CD4-positive, alpha-beta T cell (primary cell): Measurements from ENCODE around the gene SUPT20HL1. TPM values are rescaled to one million over a fixed set of nuclear protein-coding genes. Genes with fewer than 3 reads are reported as not detected.
"Not testable (repeated sequence)": the region's sequence is repeated elsewhere in the genome, so short reads cannot be mapped to it uniquely, and the experiment has no call there.

Experiments used
- ATAC-seq: fragments of 200-7000 bp; cut with Tn5 transposase; one replicate; pipeline ENCODE4 v1.10.0; 2022; ENCODE audit warnings: mild to moderate bottlenecking; ENCODE audit not compliant: poor library complexity
- CTCF ChIA-PET: fragments of 350-600 bp; sonication (Branson Sonifier 250); formaldehyde crosslinking; loops from one replicate; lab custom pipeline; 2021; ENCODE audit warnings: antibody characterized with exemption, inconsistent platforms; lab: Charles Lee
- POLR2A ChIA-PET: fragments of 350-600 bp; sonication (Branson Sonifier 250); formaldehyde crosslinking; loops from one replicate; lab custom pipeline; 2021; ENCODE audit warnings: antibody characterized with exemption, inconsistent platforms; lab: Charles Lee
- DNase-seq, 14 experiments: peaks; one replicate each; pipeline ENCODE4 v3.0.0-alpha.2; 2013 to 2020; ENCODE audit warnings: mixed read lengths in 2 of 14
- H3K27ac ChIP-seq, 2 donors: one replicate each; pipeline versions ENCODE4 v1.5.1 to v1.7.0; 2013; ENCODE audit warnings: low read length in 2 of 2, low read depth in 1 of 2, mild to moderate bottlenecking in 1 of 2
- H3K27me3 ChIP-seq, 2 experiments: 1 replicate in 1 of 2; 2 replicates in 1 of 2; pipeline versions ENCODE4 v1.6.1 to v1.7.0; 2013; ENCODE audit warnings: low read length in 2 of 2, control low read depth in 1 of 2, mild to moderate bottlenecking in 1 of 2, moderate library complexity in 1 of 2; ENCODE audit not compliant: insufficient read depth in 2 of 2, control insufficient read depth in 1 of 2
- H3K36me3 ChIP-seq: one replicate; pipeline ENCODE4 v1.6.1; 2013; ENCODE audit warnings: low read length, control low read depth; ENCODE audit not compliant: insufficient read depth
- H3K4me1 ChIP-seq: one replicate; pipeline ENCODE4 v1.6.1; 2013; ENCODE audit warnings: low read length, control low read depth; ENCODE audit not compliant: insufficient read depth
- H3K4me3 ChIP-seq: one replicate; pipeline ENCODE4 v1.5.1; 2013; ENCODE audit warnings: mild to moderate bottlenecking, low read length, moderate library complexity
- H3K9me3 ChIP-seq, 2 experiments: 1 replicate in 1 of 2; 2 replicates in 1 of 2; pipeline versions ENCODE4 v1.6.1 to v1.7.0; 2013; ENCODE audit warnings: low read length in 2 of 2, mild to moderate bottlenecking in 2 of 2, control low read depth in 1 of 2, moderate library complexity in 1 of 2; ENCODE audit not compliant: control insufficient read depth in 1 of 2, insufficient read depth in 1 of 2
- H3K27ac Mint-ChIP-seq: one replicate; pipeline ENCODE4 v1.8.0; 2020; ENCODE audit warnings: mixed read lengths
- H3K27me3 Mint-ChIP-seq: one replicate; pipeline ENCODE4 v1.8.0; 2021; ENCODE audit warnings: mixed read lengths
- H3K36me3 Mint-ChIP-seq: one replicate; pipeline ENCODE4 v1.8.0; 2021; ENCODE audit warnings: low read depth, mixed read lengths
- H3K4me1 Mint-ChIP-seq: one replicate; pipeline ENCODE4 v1.8.0; 2021; ENCODE audit warnings: low read depth, mixed read lengths
- H3K4me3 Mint-ChIP-seq: one replicate; pipeline ENCODE4 v1.8.0; 2020; ENCODE audit warnings: mild to moderate bottlenecking, mixed read lengths
- H3K9me3 Mint-ChIP-seq: one replicate; pipeline ENCODE4 v1.8.0; 2020; ENCODE audit warnings: mixed read lengths
- intact Hi-C, 2 experiments: fragments of 100-400 bp; cut with DNase I in 1 of 2; cut with micrococcal nuclease in 1 of 2; formaldehyde crosslinking; loops; one replicate each; pipeline versions ENCODE4 v1.15.1 to v1.9.0; 2023 to 2025; cut with DNase I, micrococcal nuclease
- total RNA-seq, 174 experiments: library from RNA in 2 of 174; stranded (reverse) in 2 of 174; gene quantifications; one replicate each; pipeline ENCODE4 v1.2.3 and lab custom pipeline; 2021 to 2026
- TF ChIP-seq, protein P1 (sequence below): fragments of 200-600 bp; IDR thresholded peaks from one replicate; pipeline ENCODE4 v1.8.0; 2022; ENCODE audit warnings: antibody characterized with exemption, mild to moderate bottlenecking

Gene SUPT20HL1
- total RNA-seq, 2 experiments from 2014 or later, result not detected

DNA sequence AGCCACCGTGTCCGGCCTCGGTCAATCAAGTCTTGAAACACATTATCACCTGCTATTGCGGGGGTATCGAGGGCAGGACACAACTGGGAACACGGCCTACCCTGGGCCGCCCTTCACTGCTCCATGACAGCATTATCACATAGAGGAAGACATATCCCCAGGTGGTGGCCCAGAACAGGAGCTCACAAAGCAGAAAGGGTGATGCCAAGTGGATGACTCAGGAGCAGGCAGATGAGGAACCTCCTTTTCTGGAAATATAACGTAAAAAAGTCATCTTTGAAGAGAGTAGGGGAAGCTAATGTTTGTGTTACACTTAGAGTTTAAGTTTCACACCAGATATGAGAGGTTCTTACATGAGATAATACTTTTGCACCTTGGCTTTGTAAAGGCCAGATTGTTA lies 5.3 kb upstream of the SUPT20HL1 start:
- no peaks in the 10 kb centered on the region for H3K27me3 Mint-ChIP-seq
- ChIA-PET CTCF (no interaction called here), POLR2A (no interaction called here)
- Histone ChIP-seq H3K9me3 (no peaks in the 10 kb centered on the region), H3K4me3 (no peak overlapping the region), H3K36me3 (no peaks in the 10 kb centered on the region), H3K4me1 (no peaks in the 10 kb centered on the region), H3K27me3 (no peaks in the 10 kb centered on the region), H3K27ac (no peak overlapping the region)
- intact Hi-C loops, result no loop called here
- TF ChIP-seq, protein P1, sequence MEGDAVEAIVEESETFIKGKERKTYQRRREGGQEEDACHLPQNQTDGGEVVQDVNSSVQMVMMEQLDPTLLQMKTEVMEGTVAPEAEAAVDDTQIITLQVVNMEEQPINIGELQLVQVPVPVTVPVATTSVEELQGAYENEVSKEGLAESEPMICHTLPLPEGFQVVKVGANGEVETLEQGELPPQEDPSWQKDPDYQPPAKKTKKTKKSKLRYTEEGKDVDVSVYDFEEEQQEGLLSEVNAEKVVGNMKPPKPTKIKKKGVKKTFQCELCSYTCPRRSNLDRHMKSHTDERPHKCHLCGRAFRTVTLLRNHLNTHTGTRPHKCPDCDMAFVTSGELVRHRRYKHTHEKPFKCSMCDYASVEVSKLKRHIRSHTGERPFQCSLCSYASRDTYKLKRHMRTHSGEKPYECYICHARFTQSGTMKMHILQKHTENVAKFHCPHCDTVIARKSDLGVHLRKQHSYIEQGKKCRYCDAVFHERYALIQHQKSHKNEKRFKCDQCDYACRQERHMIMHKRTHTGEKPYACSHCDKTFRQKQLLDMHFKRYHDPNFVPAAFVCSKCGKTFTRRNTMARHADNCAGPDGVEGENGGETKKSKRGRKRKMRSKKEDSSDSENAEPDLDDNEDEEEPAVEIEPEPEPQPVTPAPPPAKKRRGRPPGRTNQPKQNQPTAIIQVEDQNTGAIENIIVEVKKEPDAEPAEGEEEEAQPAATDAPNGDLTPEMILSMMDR, result no peak
- H3K4me1 Mint-ChIP-seq, result no peaks in the 10 kb centered on the region
- no peak overlapping the region for H3K27ac Mint-ChIP-seq
- no peaks in the 10 kb centered on the region for H3K36me3 Mint-ChIP-seq
- no peak overlapping the region for H3K4me3 Mint-ChIP-seq
- DNase-seq (no peak), ATAC-seq (no peak)
- H3K9me3 Mint-ChIP-seq, result no peaks in the 10 kb centered on the region

DNA sequence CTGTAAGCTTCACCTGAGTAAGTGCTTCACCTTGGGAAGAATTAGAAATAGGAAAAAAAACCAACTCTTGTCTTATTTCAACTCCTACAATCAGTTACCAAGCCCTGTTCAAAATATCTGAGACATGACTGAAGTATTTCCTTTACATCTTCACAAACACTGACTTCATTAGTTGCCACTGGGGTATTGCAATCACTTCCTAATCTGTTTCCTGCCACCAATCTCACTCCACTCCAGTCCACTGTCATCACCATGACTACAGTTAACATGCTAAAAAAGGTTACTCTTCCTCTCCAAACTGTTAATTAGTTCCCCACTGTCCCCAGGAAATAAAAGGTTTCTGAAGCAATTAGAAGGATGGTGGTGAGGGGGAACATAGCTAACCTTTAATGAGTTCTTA lies 3.3 kb upstream of the SUPT20HL1 start:
- Mint-ChIP-seq H3K4me3 (no peak overlapping the region), H3K27ac (no peak overlapping the region), H3K9me3 (no peaks in the 10 kb centered on the region), H3K36me3 (no peaks in the 10 kb centered on the region), H3K27me3 (no peaks in the 10 kb centered on the region), H3K4me1 (no peaks in the 10 kb centered on the region)
- no peak overlapping the region for H3K4me3 ChIP-seq
- H3K36me3 ChIP-seq, result no peaks in the 10 kb centered on the region
- TF ChIP-seq, protein P1, result no peak
- DNase-seq, result no peak
- intact Hi-C loops, result no loop called here
- no peaks in the 10 kb centered on the region for H3K27me3 ChIP-seq
- H3K9me3 ChIP-seq, result no peaks in the 10 kb centered on the region
- ChIA-PET CTCF (no interaction called here), POLR2A (no interaction called here)
- H3K27ac ChIP-seq, result no peak overlapping the region
- ATAC-seq, result no peak
- no peaks in the 10 kb centered on the region for H3K4me1 ChIP-seq

DNA sequence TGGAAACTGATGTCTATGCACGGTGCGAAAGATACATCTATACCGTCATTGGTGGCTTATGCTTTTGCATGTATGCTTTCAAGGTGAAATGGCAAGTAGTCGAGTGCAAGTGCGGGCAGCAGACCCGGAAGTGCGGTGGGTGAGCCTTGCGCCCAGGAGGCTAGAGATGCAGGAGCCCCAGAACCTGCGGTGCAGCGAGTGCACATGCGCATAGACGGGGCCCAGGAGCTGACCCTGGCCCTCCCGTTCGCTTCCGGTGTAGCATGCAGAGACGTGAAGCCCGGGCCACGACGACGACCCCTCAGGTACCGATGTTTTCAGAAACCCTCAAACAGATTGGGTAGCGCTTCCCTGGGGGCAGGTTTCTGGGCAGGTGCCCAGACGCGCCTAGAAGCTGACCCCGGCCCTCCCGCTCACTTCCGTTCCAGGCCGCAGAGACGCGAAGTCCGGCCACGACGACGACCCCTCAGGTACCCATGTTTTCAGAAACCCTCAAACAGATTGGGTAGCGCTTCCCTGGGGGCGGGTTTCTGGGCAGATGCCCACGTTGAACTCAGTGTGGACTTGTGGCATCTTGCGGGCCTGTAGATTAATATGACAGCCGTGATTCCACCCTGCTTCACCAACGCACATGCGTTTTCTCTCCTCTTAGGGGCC lies 1.8 kb downstream of the SUPT20HL1 start:
- ATAC-seq, CTCF ChIA-PET: not testable (repeated sequence)

DNA sequence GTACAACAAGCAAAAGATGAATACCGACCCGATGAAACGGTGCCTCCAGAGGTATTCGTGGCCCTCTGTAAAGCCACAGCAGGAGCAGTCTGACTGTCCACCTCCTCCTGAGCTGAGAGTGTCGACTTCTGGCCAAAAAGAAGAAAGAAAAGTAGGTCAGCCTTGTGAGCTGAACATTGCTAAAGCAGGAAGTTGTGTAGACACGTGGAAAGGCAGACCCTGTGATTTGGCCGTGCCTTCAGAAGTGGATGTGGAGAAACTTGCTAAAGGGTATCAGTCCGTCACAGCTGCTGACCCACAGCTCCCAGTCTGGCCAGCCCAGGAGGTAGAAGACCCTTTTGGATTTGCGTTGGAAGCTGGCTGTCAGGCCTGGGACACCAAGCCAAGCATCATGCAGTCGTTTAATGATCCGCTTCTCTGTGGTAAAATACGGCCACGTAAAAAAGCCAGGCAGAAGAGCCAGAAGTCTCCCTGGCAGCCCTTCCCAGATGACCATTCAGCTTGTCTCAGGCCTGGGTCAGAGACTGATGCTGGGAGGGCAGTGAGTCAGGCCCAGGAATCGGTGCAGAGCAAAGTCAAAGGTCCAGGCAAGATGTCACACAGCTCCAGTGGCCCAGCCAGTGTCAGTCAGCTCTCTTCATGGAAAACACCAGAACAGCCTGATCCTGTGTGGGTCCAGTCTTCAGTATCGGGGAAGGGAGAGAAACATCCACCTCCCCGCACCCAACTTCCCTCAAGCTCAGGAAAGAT lies 3.2 kb downstream of the SUPT20HL1 start:
- H3K36me3 ChIP-seq, H3K27me3 ChIP-seq, H3K4me1 Mint-ChIP-seq, H3K9me3 ChIP-seq, H3K36me3 Mint-ChIP-seq, H3K9me3 Mint-ChIP-seq, H3K27ac ChIP-seq, H3K4me3 ChIP-seq, H3K4me3 Mint-ChIP-seq, H3K27ac Mint-ChIP-seq, intact Hi-C loops, DNase-seq, H3K4me1 ChIP-seq, POLR2A ChIA-PET, ATAC-seq, CTCF ChIA-PET, H3K27me3 Mint-ChIP-seq: not testable (repeated sequence)

More for the DNA sequence above, 1.8 kb downstream of the SUPT20HL1 start:
- H3K4me1 ChIP-seq, H3K27me3 ChIP-seq, POLR2A ChIA-PET, H3K36me3 Mint-ChIP-seq, H3K4me3 ChIP-seq, intact Hi-C loops, H3K36me3 ChIP-seq, H3K27ac Mint-ChIP-seq, DNase-seq, H3K27me3 Mint-ChIP-seq, H3K27ac ChIP-seq, H3K9me3 Mint-ChIP-seq, H3K9me3 ChIP-seq, H3K4me1 Mint-ChIP-seq, H3K4me3 Mint-ChIP-seq: not testable (repeated sequence)
